Upper lobe of left lung (tissue), 4 donors: Measurements from ENCODE around the gene PTPRD.

ENCODE experiments used
- EP300 ChIP-seq, 4 donors: sonication (generic); formaldehyde crosslinking; IDR thresholded peaks; one replicate each; pipeline ENCODE4 v1.5.1; 2017; ENCODE audit warnings: antibody characterized with exemption in 4 of 4, control low read depth in 2 of 4
- POLR2A ChIP-seq, 4 donors: fragments of 450-650 bp; IDR thresholded peaks; one replicate each; pipeline ENCODE4 v1.5.1; 2016 to 2017; ENCODE audit warnings: antibody characterized with exemption in 4 of 4, mild to moderate bottlenecking in 2 of 4
- POLR2AphosphoS5 ChIP-seq, 2 donors: sonication (generic); formaldehyde crosslinking; IDR thresholded peaks; one replicate each; pipeline ENCODE4 v1.5.1; 2017; ENCODE audit warnings: antibody characterized with exemption in 2 of 2
- TF ChIP-seq, protein P1 (sequence below), 6 experiments: fragments of 450-650 bp in 4 of 6; fragments of 200-600 bp in 2 of 6; sonication (generic) in 2 of 6; IDR thresholded peaks; one replicate each; pipeline ENCODE4 v1.5.1; 2016 to 2019; ENCODE audit warnings: antibody characterized with exemption in 6 of 6

GRCh38 chr9:8783941-8784340 is 1828.9 kb downstream of the PTPRD start:
- TF ChIP-seq POLR2AphosphoS5 (IDR thresholded peaks at IDR 0.05) (no peak), POLR2A (IDR thresholded peaks at IDR 0.05) (no peak), EP300 (IDR thresholded peaks at IDR 0.05) (no peak)
- TF ChIP-seq, protein P1, sequence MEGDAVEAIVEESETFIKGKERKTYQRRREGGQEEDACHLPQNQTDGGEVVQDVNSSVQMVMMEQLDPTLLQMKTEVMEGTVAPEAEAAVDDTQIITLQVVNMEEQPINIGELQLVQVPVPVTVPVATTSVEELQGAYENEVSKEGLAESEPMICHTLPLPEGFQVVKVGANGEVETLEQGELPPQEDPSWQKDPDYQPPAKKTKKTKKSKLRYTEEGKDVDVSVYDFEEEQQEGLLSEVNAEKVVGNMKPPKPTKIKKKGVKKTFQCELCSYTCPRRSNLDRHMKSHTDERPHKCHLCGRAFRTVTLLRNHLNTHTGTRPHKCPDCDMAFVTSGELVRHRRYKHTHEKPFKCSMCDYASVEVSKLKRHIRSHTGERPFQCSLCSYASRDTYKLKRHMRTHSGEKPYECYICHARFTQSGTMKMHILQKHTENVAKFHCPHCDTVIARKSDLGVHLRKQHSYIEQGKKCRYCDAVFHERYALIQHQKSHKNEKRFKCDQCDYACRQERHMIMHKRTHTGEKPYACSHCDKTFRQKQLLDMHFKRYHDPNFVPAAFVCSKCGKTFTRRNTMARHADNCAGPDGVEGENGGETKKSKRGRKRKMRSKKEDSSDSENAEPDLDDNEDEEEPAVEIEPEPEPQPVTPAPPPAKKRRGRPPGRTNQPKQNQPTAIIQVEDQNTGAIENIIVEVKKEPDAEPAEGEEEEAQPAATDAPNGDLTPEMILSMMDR (IDR thresholded peaks at IDR 0.05): no peak
